ENCODE data around the gene CDK2. TPM values are rescaled to one million over a fixed set of nuclear protein-coding genes. Genes with fewer than 3 reads are reported as not detected.
A peak's percentile ranks its signal among the peaks of the same experiment; 100 is the strongest.
"Not testable (repeated sequence)": the region's sequence is repeated elsewhere in the genome, so short reads cannot be mapped to it uniquely, and the experiment has no call there.

CDK2 gene
- 43.0 TPM for total RNA-seq (ENCODE audit: unreplicated experiment)
- long read RNA-seq, transcript CDK2-201 (7 exons, 2,296 nt) = major isoform, 14 of 18 reads
- long read RNA-seq, partial matches to known transcripts = 1 of 18 reads
- long read RNA-seq, other reads (novel, unspliced or antisense) = 0 of 18 reads

GRCh38 chr12:55966408-55967281 lies at the start of gene CDK2:
Gene CDK2, plus strand, starts transcription at chr12:55966830. Its CDS starts 179 bp downstream, at chr12:55967009.
- TF ChIP-seq CTCF (IDR thresholded peaks at IDR 0.05; ENCODE audit: unreplicated experiment) = no peak
- H3K27me3 Mint-ChIP-seq (ENCODE audit: unreplicated experiment) = peaks cover 10% of the 10 kb centered on the region
- peak; percentile 92 for DNase-seq (ENCODE audit: low spot score)
- peaks cover 12% of the 10 kb centered on the region for H3K36me3 Mint-ChIP-seq (ENCODE audit: low read depth, unreplicated experiment)
- peaks cover 32% of the 10 kb centered on the region for H3K4me1 Mint-ChIP-seq (ENCODE audit: unreplicated experiment)
- no peaks in the 10 kb centered on the region for H3K9me3 Mint-ChIP-seq (ENCODE audit: unreplicated experiment)
- peak within 1 kb of the TSS; percentile 96 for H3K4me3 Mint-ChIP-seq (ENCODE audit: unreplicated experiment)
- peak within 1 kb of the TSS; percentile 89 for H3K27ac Mint-ChIP-seq (ENCODE audit: unreplicated experiment)

GRCh38 chr12:55919032-55919431 lies 47.6 kb upstream of the CDK2 start:
- Mint-ChIP-seq H3K36me3 (ENCODE audit: low read depth, unreplicated experiment) (peaks cover 24% of the 10 kb centered on the region), H3K4me1 (ENCODE audit: unreplicated experiment) (peaks cover 11% of the 10 kb centered on the region)
- not testable (repeated sequence) for DNase-seq (ENCODE audit: low spot score); H3K4me3 Mint-ChIP-seq (ENCODE audit: unreplicated experiment); H3K27ac Mint-ChIP-seq (ENCODE audit: unreplicated experiment); H3K27me3 Mint-ChIP-seq (ENCODE audit: unreplicated experiment); H3K9me3 Mint-ChIP-seq (ENCODE audit: unreplicated experiment)

- H3K27me3 Mint-ChIP-seq (ENCODE audit: unreplicated experiment) = peaks cover 4% of the 10 kb centered on the region
- H3K9me3 Mint-ChIP-seq (ENCODE audit: unreplicated experiment) = no peaks in the 10 kb centered on the region
- no peak overlapping the region for H3K27ac Mint-ChIP-seq (ENCODE audit: unreplicated experiment)
- no peak for TF ChIP-seq CTCF (IDR thresholded peaks at IDR 0.05; ENCODE audit: unreplicated experiment)
- peaks cover 20% of the 10 kb centered on the region for H3K4me1 Mint-ChIP-seq (ENCODE audit: unreplicated experiment)
- H3K36me3 Mint-ChIP-seq (ENCODE audit: low read depth, unreplicated experiment) = peaks cover 28% of the 10 kb centered on the region
- H3K4me3 Mint-ChIP-seq (ENCODE audit: unreplicated experiment) = no peak overlapping the region
- no peak for DNase-seq (ENCODE audit: low spot score)
Observed at GRCh38 chr12:55922126-55922525, 44.5 kb upstream of the CDK2 start.

GRCh38 chr12:55923648-55924047 lies 43.0 kb upstream of the CDK2 start:
- not testable (repeated sequence) for H3K27ac Mint-ChIP-seq (ENCODE audit: unreplicated experiment); H3K4me3 Mint-ChIP-seq (ENCODE audit: unreplicated experiment); DNase-seq (ENCODE audit: low spot score); H3K9me3 Mint-ChIP-seq (ENCODE audit: unreplicated experiment); H3K27me3 Mint-ChIP-seq (ENCODE audit: unreplicated experiment)
- Mint-ChIP-seq H3K36me3 (ENCODE audit: low read depth, unreplicated experiment) (peaks cover 26% of the 10 kb centered on the region), H3K4me1 (ENCODE audit: unreplicated experiment) (peaks cover 23% of the 10 kb centered on the region)

- Mint-ChIP-seq H3K36me3 (ENCODE audit: low read depth, unreplicated experiment) (peaks cover 26% of the 10 kb centered on the region), H3K27me3 (ENCODE audit: unreplicated experiment) (peaks cover 10% of the 10 kb centered on the region), H3K4me1 (ENCODE audit: unreplicated experiment) (peaks cover 36% of the 10 kb centered on the region), H3K4me3 (ENCODE audit: unreplicated experiment) (peak overlapping the region; percentile 99), H3K9me3 (ENCODE audit: unreplicated experiment) (no peaks in the 10 kb centered on the region), H3K27ac (ENCODE audit: unreplicated experiment) (peak overlapping the region; percentile 84)
- TF ChIP-seq CTCF (IDR thresholded peaks at IDR 0.05; ENCODE audit: unreplicated experiment) = no peak
- DNase-seq (ENCODE audit: low spot score) = no peak
Observed at GRCh38 chr12:55925371-55925770, 41.3 kb upstream of the CDK2 start.
